HepG2 (cell line): Measurements from ENCODE around the gene CACNA1C. TPM values are rescaled to one million over a fixed set of nuclear protein-coding genes. Genes with fewer than 3 reads are reported as not detected.

Source experiments
- GABPA ChIP-seq, 2 experiments: IDR thresholded peaks; 2 replicates each; pipeline ENCODE4 v1.6.1; 2011 to 2016; ENCODE audit warnings: low read depth in 2 of 2, low read length in 1 of 2, missing biosample characterization in 1 of 2, missing genetic modification characterization in 1 of 2
- MBD4 ChIP-seq: IDR thresholded peaks from 2 replicates; pipeline ENCODE4 v1.6.1; 2012; ENCODE audit warnings: low read length, inconsistent platforms, borderline replicate concordance
- MIER3 ChIP-seq: IDR thresholded peaks from 2 replicates; pipeline ENCODE4 v1.6.1; 2016; ENCODE audit warnings: missing compliant biosample characterization, borderline replicate concordance
- ZBED4 ChIP-seq: sonication (generic); formaldehyde crosslinking; IDR thresholded peaks from 2 replicates; pipeline ENCODE4 v1.4.0; 2020; ENCODE audit warnings: missing genetic modification reagents, borderline replicate concordance
- ZFP41 ChIP-seq: sonication (generic); formaldehyde crosslinking; IDR thresholded peaks from 2 replicates; pipeline ENCODE4 v1.4.0; 2020; ENCODE audit warnings: mild to moderate bottlenecking, missing genetic modification reagents, borderline replicate concordance
- ZNF317 ChIP-seq: sonication (generic); formaldehyde crosslinking; IDR thresholded peaks from 2 replicates; pipeline ENCODE4 v1.5.0; 2020; ENCODE audit warnings: mild to moderate bottlenecking, missing genetic modification reagents
- ZNF33A ChIP-seq: sonication (generic); formaldehyde crosslinking; IDR thresholded peaks from 2 replicates; pipeline ENCODE4 v1.5.1; 2020; ENCODE audit warnings: missing genetic modification reagents, mild to moderate bottlenecking, moderate library complexity, borderline replicate concordance
- ZNF431 ChIP-seq: sonication (generic); formaldehyde crosslinking; IDR thresholded peaks from 2 replicates; pipeline ENCODE4 v1.9.0; 2022; ENCODE audit warnings: missing genetic modification reagents, low read depth, mild to moderate bottlenecking, borderline replicate concordance
- ZNF704 ChIP-seq: sonication (generic); formaldehyde crosslinking; IDR thresholded peaks from 2 replicates; pipeline ENCODE4 v1.8.1; 2023; ENCODE audit warnings: mild to moderate bottlenecking, inconsistent platforms, moderate library complexity, missing genetic modification reagents, borderline replicate concordance
- polyA plus RNA-seq, 8 experiments: library from polyadenylated mRNA; depleted of rRNA in 3 of 8; stranded (reverse) in 7 of 8; unstranded in 1 of 8; fragments of >200 nt; fragmentation: Illumina TruSeq in 4 of 8; extraction: Trizol in 4 of 8; gene quantifications; 2 replicates each; pipeline versions ENCODE4 v1.2.1 to v1.2.3, GENCODE V29; 2011 to 2016; ENCODE audit warnings: low read depth in 4 of 8, missing spikeins in 1 of 8, mixed read lengths in 1 of 8; ENCODE audit not compliant: insufficient read depth in 1 of 8
- total RNA-seq, 5 experiments: library from RNA; depleted of rRNA; stranded (reverse); fragments of >200 nt; fragmentation: Illumina TruSeq; extraction: Trizol; gene quantifications; 2 replicates each; pipeline ENCODE4 v1.2.3, GENCODE V29; 2016; ENCODE audit warnings: low read depth in 1 of 5
- TF ChIP-seq, protein P1 (sequence below): sonication (generic); formaldehyde crosslinking; IDR thresholded peaks from 2 replicates; pipeline ENCODE4 v1.8.0; 2022; ENCODE audit warnings: missing genetic modification reagents, mild to moderate bottlenecking, inconsistent platforms, borderline replicate concordance
- TF ChIP-seq, protein P2 (sequence below): sonication (generic); formaldehyde crosslinking; IDR thresholded peaks from 2 replicates; pipeline ENCODE4 v1.5.0; 2020; ENCODE audit warnings: mild to moderate bottlenecking, missing genetic modification reagents, borderline replicate concordance
- TF ChIP-seq, protein P3 (sequence below): sonication (generic); formaldehyde crosslinking; IDR thresholded peaks from 2 replicates; pipeline ENCODE4 v1.5.1; 2020; ENCODE audit warnings: mild to moderate bottlenecking, moderate library complexity, missing genetic modification reagents

The CACNA1C gene
- total and polyA plus RNA-seq, 2 of the 13 experiments (the other 11 are each of a cell fraction or from before 2014, with no cell fraction given) = not detected

GRCh38 chr12:2248087-2248900 lies 195.5 kb downstream of the CACNA1C start (continued):
- no peak for TF ChIP-seq ZNF317 (CRISPR knock-in tag)
- TF ChIP-seq, protein P1, sequence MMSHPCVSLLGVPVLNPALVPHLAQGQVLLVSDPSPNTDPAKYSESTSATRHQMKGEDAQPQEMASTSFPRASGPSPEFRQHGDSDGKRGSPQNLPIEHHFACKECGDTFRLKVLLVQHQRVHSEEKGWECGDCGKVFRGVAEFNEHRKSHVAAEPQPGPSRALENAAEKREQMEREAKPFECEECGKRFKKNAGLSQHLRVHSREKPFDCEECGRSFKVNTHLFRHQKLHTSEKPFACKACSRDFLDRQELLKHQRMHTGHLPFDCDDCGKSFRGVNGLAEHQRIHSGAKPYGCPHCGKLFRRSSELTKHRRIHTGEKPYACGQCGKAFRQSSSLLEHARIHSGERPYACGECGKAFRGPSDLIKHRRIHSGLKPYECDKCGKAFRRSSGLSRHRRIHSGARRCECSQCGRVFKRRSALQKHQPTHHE (CRISPR knock-in tag) = no peak
- TF ChIP-seq, protein P2, sequence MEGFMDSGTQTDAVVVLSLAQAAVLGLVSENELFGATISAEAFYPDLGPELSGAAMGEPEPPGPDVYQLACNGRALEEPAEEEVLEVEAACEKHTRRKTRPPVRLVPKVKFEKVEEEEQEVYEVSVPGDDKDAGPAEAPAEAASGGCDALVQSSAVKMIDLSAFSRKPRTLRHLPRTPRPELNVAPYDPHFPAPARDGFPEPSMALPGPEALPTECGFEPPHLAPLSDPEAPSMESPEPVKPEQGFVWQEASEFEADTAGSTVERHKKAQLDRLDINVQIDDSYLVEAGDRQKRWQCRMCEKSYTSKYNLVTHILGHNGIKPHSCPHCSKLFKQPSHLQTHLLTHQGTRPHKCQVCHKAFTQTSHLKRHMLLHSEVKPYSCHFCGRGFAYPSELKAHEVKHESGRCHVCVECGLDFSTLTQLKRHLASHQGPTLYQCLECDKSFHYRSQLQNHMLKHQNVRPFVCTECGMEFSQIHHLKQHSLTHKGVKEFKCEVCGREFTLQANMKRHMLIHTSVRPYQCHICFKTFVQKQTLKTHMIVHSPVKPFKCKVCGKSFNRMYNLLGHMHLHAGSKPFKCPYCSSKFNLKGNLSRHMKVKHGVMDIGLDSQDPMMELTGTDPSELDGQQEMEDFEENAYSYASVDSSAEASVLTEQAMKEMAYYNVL (CRISPR knock-in tag) = no peak; the same call in 1 of the 2 replicates
- no peak for TF ChIP-seq MBD4
- no peak; the same call in 1 of the 2 replicates for TF ChIP-seq ZNF431 (CRISPR knock-in tag)
- no peak for TF ChIP-seq GABPA (IDR thresholded peaks at IDR 0.05; ENCODE audit: low read depth, low read length)
- TF ChIP-seq GABPA (CRISPR knock-in tag; IDR thresholded peaks at IDR 0.05; ENCODE audit: low read depth) = peak; percentile 77
- TF ChIP-seq ZFP41 (CRISPR knock-in tag) = no peak
- peak; percentile 77; the same call in 1 of the 2 replicates for TF ChIP-seq MIER3
- no peak for TF ChIP-seq ZNF33A
- TF ChIP-seq, protein P3, sequence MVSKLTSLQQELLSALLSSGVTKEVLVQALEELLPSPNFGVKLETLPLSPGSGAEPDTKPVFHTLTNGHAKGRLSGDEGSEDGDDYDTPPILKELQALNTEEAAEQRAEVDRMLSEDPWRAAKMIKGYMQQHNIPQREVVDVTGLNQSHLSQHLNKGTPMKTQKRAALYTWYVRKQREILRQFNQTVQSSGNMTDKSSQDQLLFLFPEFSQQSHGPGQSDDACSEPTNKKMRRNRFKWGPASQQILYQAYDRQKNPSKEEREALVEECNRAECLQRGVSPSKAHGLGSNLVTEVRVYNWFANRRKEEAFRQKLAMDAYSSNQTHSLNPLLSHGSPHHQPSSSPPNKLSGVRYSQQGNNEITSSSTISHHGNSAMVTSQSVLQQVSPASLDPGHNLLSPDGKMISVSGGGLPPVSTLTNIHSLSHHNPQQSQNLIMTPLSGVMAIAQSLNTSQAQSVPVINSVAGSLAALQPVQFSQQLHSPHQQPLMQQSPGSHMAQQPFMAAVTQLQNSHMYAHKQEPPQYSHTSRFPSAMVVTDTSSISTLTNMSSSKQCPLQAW = peak; percentile 94
- TF ChIP-seq ZNF704 (CRISPR knock-in tag) = no peak
- peak; percentile 89; the same call in 1 of the 2 replicates for TF ChIP-seq ZBED4 (CRISPR knock-in tag)
